ENCODE measurements around the gene GNB1L. TPM values are rescaled to one million over a fixed set of nuclear protein-coding genes. Genes with fewer than 3 reads are reported as not detected.

GNB1L gene
- total RNA-seq, 1 donor from 2014 or later = 13.8 TPM

DNA sequence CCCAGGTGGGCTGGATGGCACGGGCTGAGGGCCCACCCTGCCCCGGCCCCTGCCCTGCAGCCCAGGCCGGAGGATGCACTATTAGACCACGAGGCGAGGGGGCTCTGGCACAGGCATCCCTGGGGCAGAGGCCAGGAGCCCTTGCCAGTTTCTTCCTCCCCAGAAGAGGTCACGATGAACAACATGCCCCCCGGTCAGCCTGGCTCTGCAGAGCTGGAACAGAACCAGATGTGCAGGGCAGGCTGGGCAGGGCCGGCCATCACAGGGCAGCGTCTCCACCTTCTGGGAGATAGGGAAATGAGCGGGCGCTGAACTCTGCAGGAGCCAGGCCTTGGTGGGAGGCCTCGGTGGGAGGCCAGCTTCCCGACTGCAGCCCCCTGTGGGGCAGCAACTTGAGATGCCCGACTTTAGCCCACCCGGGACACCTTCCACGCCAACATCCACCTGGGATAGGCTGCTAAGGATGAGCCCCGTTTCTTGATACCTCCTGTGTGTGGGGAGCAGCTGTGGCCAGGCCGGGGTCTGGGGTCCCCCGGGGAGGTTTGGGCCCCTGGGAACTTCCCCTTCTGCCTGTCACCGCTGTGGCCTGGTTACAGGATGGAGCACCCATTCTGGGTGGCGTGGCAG lies 21.8 kb upstream of the GNB1L start:
- TF ChIP-seq CTCF (conservative IDR thresholded peaks at IDR 0.05) = no peak
- H3K9me3 Mint-ChIP-seq = no peaks in the 10 kb centered on the region
- H3K27ac Mint-ChIP-seq (ENCODE audit: unreplicated experiment) = no peak overlapping the region
- no peaks in the 10 kb centered on the region for H3K27me3 Mint-ChIP-seq (ENCODE audit: low read depth)
- H3K4me3 Mint-ChIP-seq = no peak overlapping the region
- no peaks in the 10 kb centered on the region for H3K36me3 Mint-ChIP-seq (ENCODE audit: low read depth)
- peaks cover 18% of the 10 kb centered on the region for H3K4me1 Mint-ChIP-seq
- no peak for DNase-seq (ENCODE audit: low read depth, low spot score)

DNA sequence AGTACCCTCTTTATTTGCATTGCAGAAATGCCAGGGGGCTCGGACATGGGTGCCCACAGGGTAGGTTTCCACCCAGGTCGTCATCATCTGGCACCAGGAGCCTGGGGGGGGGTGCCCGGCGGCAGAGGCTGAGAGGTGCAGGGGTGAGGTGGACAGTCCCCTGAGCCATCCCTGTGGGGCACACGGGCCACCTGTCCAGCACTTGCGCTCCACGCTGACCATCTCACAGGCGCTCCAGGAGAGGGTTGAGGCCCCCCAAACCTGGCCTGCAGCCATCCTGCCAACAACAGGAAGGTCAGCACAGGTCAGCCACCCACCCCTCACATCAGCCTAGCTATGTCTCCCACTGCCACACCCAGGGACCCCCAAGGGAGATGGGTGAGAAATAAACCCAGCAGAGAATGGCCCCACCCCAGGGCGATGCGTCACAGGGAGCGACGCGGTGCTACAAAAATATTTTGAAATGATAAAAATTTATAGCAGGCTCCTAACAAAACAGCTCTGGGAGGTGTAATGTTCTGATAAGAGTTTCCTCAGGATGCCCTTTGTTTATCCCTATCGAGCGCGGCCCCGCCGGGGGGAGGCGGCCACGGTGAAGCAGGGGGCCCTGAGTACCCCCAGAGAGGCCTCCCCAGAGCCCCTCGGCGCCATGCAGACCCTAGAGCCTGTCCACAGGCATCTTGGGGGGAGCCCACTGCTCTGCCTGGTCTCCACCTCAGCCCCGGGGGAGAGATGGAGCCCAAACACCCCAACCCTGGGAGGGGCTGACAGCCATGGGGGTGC lies 21.0 kb upstream of the GNB1L start:
- H3K4me1 Mint-ChIP-seq = peaks cover 11% of the 10 kb centered on the region
- H3K27me3 Mint-ChIP-seq (ENCODE audit: low read depth) = no peaks in the 10 kb centered on the region
- H3K4me3 Mint-ChIP-seq = no peak overlapping the region
- DNase-seq (ENCODE audit: low read depth, low spot score) = no peak
- H3K27ac Mint-ChIP-seq (ENCODE audit: unreplicated experiment) = no peak overlapping the region
- no peaks in the 10 kb centered on the region for H3K36me3 Mint-ChIP-seq (ENCODE audit: low read depth)
- TF ChIP-seq CTCF (conservative IDR thresholded peaks at IDR 0.05) = no peak
- no peaks in the 10 kb centered on the region for H3K9me3 Mint-ChIP-seq

DNA sequence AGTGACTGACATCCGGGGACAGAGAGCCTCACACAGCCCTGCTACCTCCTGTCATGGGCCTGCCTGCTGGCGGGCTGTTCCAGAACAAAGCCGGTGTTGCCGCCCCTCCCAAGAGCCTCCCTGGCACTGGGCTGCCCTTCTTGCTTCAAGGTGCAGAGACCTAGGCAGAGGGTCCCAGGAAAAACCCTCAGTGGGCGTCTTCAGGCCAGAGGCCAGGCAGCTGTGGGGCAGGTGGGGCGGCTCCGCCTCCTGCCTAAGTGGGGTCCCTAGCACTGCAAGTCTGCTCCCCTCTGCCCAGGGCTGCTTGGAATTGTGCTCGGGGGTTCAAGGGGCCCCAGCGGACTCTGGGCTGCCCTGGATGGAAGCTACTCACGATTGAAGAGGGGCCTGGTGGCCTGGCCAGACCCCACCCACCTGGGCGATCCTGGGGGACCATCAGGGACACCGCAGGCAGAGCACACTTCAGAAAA lies 20.4 kb upstream of the GNB1L start:
- Mint-ChIP-seq H3K4me3 (no peak overlapping the region), H3K27ac (ENCODE audit: unreplicated experiment) (no peak overlapping the region), H3K36me3 (ENCODE audit: low read depth) (no peaks in the 10 kb centered on the region), H3K9me3 (no peaks in the 10 kb centered on the region), H3K27me3 (ENCODE audit: low read depth) (no peaks in the 10 kb centered on the region), H3K4me1 (peaks cover 6% of the 10 kb centered on the region)
- DNase-seq (ENCODE audit: low read depth, low spot score) = no peak
- no peak for TF ChIP-seq CTCF (conservative IDR thresholded peaks at IDR 0.05)

GRCh38 chr22:19874307-19875060 lies 19.8 kb upstream of the GNB1L start:
- Mint-ChIP-seq H3K9me3 (no peaks in the 10 kb centered on the region), H3K36me3 (ENCODE audit: low read depth) (no peaks in the 10 kb centered on the region), H3K4me1 (peaks cover 6% of the 10 kb centered on the region), H3K4me3 (no peak overlapping the region), H3K27ac (ENCODE audit: unreplicated experiment) (peak overlapping the region; percentile 43), H3K27me3 (ENCODE audit: low read depth) (no peaks in the 10 kb centered on the region)
- no peak for TF ChIP-seq CTCF (conservative IDR thresholded peaks at IDR 0.05)
- DNase-seq (ENCODE audit: low read depth, low spot score) = no peak

GRCh38 chr22:19873960-19874306 lies 19.3 kb upstream of the GNB1L start:
- Mint-ChIP-seq H3K36me3 (ENCODE audit: low read depth) (no peaks in the 10 kb centered on the region), H3K4me1 (peaks cover 11% of the 10 kb centered on the region), H3K27ac (ENCODE audit: unreplicated experiment) (no peak overlapping the region), H3K9me3 (no peaks in the 10 kb centered on the region), H3K27me3 (ENCODE audit: low read depth) (no peaks in the 10 kb centered on the region), H3K4me3 (no peak overlapping the region)
- DNase-seq (ENCODE audit: low read depth, low spot score) = no peak
- TF ChIP-seq CTCF (conservative IDR thresholded peaks at IDR 0.05) = no peak

All from neural crest cell (in vitro differentiated cells).